ENCODE results near the gene GCNT3. TPM values are rescaled to one million over a fixed set of nuclear protein-coding genes. Genes with fewer than 3 reads are reported as not detected.
A peak's percentile ranks its signal among the peaks of the same experiment; 100 is the strongest.

GCNT3 gene
- total RNA-seq, 1 donor from 2014 or later, result 3.9 TPM

DNA sequence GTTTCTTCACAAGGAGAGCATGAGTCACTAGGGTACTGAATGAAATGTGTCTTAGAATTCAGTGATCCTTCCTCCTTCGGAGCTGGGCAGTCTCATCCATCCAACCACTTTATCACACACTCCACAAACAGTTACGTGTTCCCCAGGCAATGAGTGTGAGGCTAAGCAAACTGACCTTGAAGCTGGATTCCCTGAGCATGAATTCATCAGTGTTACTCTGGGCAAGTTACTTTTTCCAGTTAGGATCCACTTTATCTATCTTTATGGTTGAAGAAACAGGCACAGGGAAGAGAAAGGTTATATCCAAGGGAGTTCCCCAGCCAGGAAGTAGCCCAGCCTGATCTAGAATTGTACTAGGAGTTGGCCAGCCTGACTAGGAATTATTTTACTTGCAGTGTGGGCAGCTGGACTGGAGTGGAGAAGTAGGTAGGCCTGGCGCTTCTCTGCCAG is 17.1 kb upstream of the GCNT3 start:
- TF ChIP-seq, protein P1, sequence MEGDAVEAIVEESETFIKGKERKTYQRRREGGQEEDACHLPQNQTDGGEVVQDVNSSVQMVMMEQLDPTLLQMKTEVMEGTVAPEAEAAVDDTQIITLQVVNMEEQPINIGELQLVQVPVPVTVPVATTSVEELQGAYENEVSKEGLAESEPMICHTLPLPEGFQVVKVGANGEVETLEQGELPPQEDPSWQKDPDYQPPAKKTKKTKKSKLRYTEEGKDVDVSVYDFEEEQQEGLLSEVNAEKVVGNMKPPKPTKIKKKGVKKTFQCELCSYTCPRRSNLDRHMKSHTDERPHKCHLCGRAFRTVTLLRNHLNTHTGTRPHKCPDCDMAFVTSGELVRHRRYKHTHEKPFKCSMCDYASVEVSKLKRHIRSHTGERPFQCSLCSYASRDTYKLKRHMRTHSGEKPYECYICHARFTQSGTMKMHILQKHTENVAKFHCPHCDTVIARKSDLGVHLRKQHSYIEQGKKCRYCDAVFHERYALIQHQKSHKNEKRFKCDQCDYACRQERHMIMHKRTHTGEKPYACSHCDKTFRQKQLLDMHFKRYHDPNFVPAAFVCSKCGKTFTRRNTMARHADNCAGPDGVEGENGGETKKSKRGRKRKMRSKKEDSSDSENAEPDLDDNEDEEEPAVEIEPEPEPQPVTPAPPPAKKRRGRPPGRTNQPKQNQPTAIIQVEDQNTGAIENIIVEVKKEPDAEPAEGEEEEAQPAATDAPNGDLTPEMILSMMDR (IDR thresholded peaks at IDR 0.05; ENCODE audit: insufficient read depth, low read length, poor library complexity, severe bottlenecking), result no peak
- H3K36me3 ChIP-seq (ENCODE audit: control insufficient read depth, insufficient read depth, low read length), result no peaks in the 10 kb centered on the region
- H3K4me3 ChIP-seq (ENCODE audit: low read depth, low read length), result no peak overlapping the region
- DNase-seq (ENCODE audit: low read depth), result peak; percentile 97
- H3K27me3 ChIP-seq (ENCODE audit: control insufficient read depth, insufficient read depth, low read length), result no peaks in the 10 kb centered on the region

- H3K27me3 ChIP-seq (ENCODE audit: control insufficient read depth, insufficient read depth, low read length), result no peaks in the 10 kb centered on the region
- no peak for DNase-seq (ENCODE audit: low read depth)
- TF ChIP-seq, protein P1 (IDR thresholded peaks at IDR 0.05; ENCODE audit: insufficient read depth, low read length, poor library complexity, severe bottlenecking), result no peak
- H3K36me3 ChIP-seq (ENCODE audit: control insufficient read depth, insufficient read depth, low read length), result no peaks in the 10 kb centered on the region
- no peak overlapping the region for H3K4me3 ChIP-seq (ENCODE audit: low read depth, low read length)
Observed at GRCh38 chr15:59594991-59595390, 16.6 kb upstream of the GCNT3 start.

DNA sequence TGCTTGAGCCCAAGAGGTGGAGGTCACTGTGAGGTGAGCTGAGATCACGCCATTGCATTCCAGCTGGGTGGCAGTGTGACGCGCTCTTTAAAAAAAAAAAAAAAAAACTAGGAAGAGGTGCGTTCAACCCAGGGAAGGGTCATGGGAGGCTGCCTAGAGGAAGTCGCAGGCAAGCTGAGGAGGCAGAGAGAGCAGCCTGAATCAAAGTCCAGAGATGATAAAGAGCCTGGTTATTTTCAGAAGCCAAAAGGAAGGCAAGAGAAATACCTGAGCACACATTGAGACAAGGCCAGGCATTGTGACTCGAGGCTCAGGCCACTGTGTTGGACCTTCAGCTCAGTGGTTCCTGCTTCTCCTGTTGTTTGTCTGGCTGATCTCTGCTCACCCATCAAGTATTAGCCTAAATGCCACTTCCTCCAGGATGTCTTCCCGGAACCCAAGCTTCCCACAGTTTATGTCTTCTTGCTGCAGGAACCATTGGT is 16.1 kb upstream of the GCNT3 start:
- Histone ChIP-seq H3K4me3 (ENCODE audit: low read depth, low read length) (no peak overlapping the region), H3K36me3 (ENCODE audit: control insufficient read depth, insufficient read depth, low read length) (no peaks in the 10 kb centered on the region), H3K27me3 (ENCODE audit: control insufficient read depth, insufficient read depth, low read length) (no peaks in the 10 kb centered on the region)
- DNase-seq (ENCODE audit: low read depth), result no peak
- TF ChIP-seq, protein P1 (IDR thresholded peaks at IDR 0.05; ENCODE audit: insufficient read depth, low read length, poor library complexity, severe bottlenecking), result no peak

DNA sequence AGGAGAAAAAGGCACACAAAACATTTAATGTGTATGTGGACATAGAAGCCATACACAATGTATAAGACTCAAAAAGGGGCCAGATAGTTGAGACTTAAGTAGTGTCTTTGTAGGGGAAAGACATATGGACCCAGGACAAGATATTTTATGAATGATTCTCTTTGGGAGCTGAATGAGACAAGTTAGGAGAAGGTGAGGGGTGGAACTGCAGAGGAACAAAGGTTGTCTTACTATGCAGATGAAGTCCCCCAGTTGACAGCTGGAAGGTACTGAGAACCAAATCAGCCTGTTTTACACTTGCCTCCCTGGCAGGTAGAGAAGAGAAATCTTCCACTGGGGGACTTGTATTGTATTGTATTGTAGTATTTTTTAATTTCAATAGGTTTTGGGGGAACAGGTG is 14.9 kb upstream of the GCNT3 start:
- TF ChIP-seq, protein P1 (IDR thresholded peaks at IDR 0.05; ENCODE audit: insufficient read depth, low read length, poor library complexity, severe bottlenecking), result no peak
- Histone ChIP-seq H3K36me3 (ENCODE audit: control insufficient read depth, insufficient read depth, low read length) (no peaks in the 10 kb centered on the region), H3K4me3 (ENCODE audit: low read depth, low read length) (no peak overlapping the region), H3K27me3 (ENCODE audit: control insufficient read depth, insufficient read depth, low read length) (no peaks in the 10 kb centered on the region)
- no peak for DNase-seq (ENCODE audit: low read depth)

GRCh38 chr15:59598461-59598860 is 13.1 kb upstream of the GCNT3 start:
- H3K27me3 ChIP-seq (ENCODE audit: control insufficient read depth, insufficient read depth, low read length), result no peaks in the 10 kb centered on the region

GRCh38 chr15:59605994-59606393 is 5.6 kb upstream of the GCNT3 start:
- TF ChIP-seq, protein P1 (IDR thresholded peaks at IDR 0.05; ENCODE audit: insufficient read depth, low read length, poor library complexity, severe bottlenecking), result no peak
- Histone ChIP-seq H3K36me3 (ENCODE audit: control insufficient read depth, insufficient read depth, low read length) (no peaks in the 10 kb centered on the region), H3K27me3 (ENCODE audit: control insufficient read depth, insufficient read depth, low read length) (no peaks in the 10 kb centered on the region), H3K4me3 (ENCODE audit: low read depth, low read length) (no peak overlapping the region)
- DNase-seq (ENCODE audit: low read depth), result no peak

More at GRCh38 chr15:59598461-59598860, 13.1 kb upstream of the GCNT3 start:
- no peak for DNase-seq (ENCODE audit: low read depth)
- Histone ChIP-seq H3K4me3 (ENCODE audit: low read depth, low read length) (no peak overlapping the region), H3K36me3 (ENCODE audit: control insufficient read depth, insufficient read depth, low read length) (no peaks in the 10 kb centered on the region)
- TF ChIP-seq, protein P1 (IDR thresholded peaks at IDR 0.05; ENCODE audit: insufficient read depth, low read length, poor library complexity, severe bottlenecking), result no peak

Measured in kidney epithelial cell (primary cell).